K562 (cell line): ENCODE data around the gene OR10D3. TPM values are rescaled to one million over a fixed set of nuclear protein-coding genes. Genes with fewer than 3 reads are reported as not detected.

Experiments
- ATAC-seq: fragments of 200-7000 bp; cut with Tn5 transposase; 3 replicates; pipeline ENCODE4 v1.9.1; 2020; ENCODE audit warnings: moderate library complexity
- BruUV-seq: library from RNA; stranded (reverse); fragments of 400-500 nt; replicated peaks from 2 replicates; lab custom pipeline; 2021; lab: Mats Ljungman, UMichigan
- CTCF ChIA-PET: fragments of 300-600 bp; formaldehyde crosslinking; extraction: SDS; loops from one replicate; lab custom pipeline; 2021; ENCODE audit warnings: low intra/inter-chr PET ratio; lab: Yijun Ruan, JAX
- POLR2A ChIA-PET: fragments of 300-600, 350-650 bp; sonication (Branson Sonifier 250); formaldehyde crosslinking; extraction: SDS; loops from one replicate; lab custom pipeline; 2021; ENCODE audit warnings: antibody characterized with exemption, inconsistent platforms; lab: Yijun Ruan, JAX
- DNase-seq, 4 experiments: peaks; one replicate each; pipeline versions ENCODE4 v3.0.0 to v3.0.0-alpha.2; 2011 to 2018; ENCODE audit warnings: low spot score in 3 of 4, mixed read lengths in 3 of 4; ENCODE audit errors: extremely low read depth in 1 of 4
- FAIRE-seq: peaks from 2 replicates; lab custom pipeline; 2011; peaks lifted over from hg19 to GRCh38; lab: Jason Lieb, UNC
- H2AFZ ChIP-seq: 2 replicates; pipeline ENCODE4 v1.6.0; 2011; ENCODE audit warnings: low read depth, low read length, control low read depth, inconsistent platforms
- H3K27ac ChIP-seq: fragments of 200-600 bp; 3 replicates; pipeline ENCODE4 v1.8.0; 2011; ENCODE audit warnings: low read depth, mild to moderate bottlenecking, control low read depth, inconsistent platforms, low read length, moderate library complexity, mixed read lengths; ENCODE audit errors: extremely low read depth
- H3K27me3 ChIP-seq, 2 experiments: fragments of 300-600 bp in 1 of 2; 2 replicates in 1 of 2; 3 replicates in 1 of 2; pipeline versions ENCODE4 v1.6.0 to v1.8.0; 2011; ENCODE audit warnings: inconsistent platforms in 2 of 2, low read length in 2 of 2, mild to moderate bottlenecking in 1 of 2, mixed read lengths in 1 of 2, moderate library complexity in 1 of 2; ENCODE audit not compliant: control insufficient read depth in 2 of 2, insufficient read depth in 2 of 2
- H3K36me3 ChIP-seq: fragments of 300-600 bp; 3 replicates; pipeline ENCODE4 v1.8.0; 2011; ENCODE audit warnings: mild to moderate bottlenecking, low read length, inconsistent platforms; ENCODE audit not compliant: control insufficient read depth, insufficient read depth
- H3K4me1 ChIP-seq, 2 experiments: fragments of 200-600 bp in 1 of 2; replicated peaks in 1 of 2; 2 replicates in 1 of 2; 3 replicates in 1 of 2; pipeline versions ENCODE4 v1.5.1 to v1.8.0; 2011; ENCODE audit warnings: inconsistent platforms in 2 of 2, low read length in 2 of 2, mild to moderate bottlenecking in 1 of 2, mixed read lengths in 1 of 2, moderate library complexity in 1 of 2; ENCODE audit not compliant: control insufficient read depth in 2 of 2, insufficient read depth in 2 of 2
- H3K4me2 ChIP-seq: 2 replicates; pipeline ENCODE4 v1.6.1; 2011; ENCODE audit warnings: low read length, control low read depth, inconsistent platforms, mixed read lengths; ENCODE audit not compliant: insufficient read depth
- H3K4me3 ChIP-seq: fragments of 200-600 bp; sonication (generic), shearing (Covaris generic); 2 replicates; pipeline ENCODE4 v1.5.1; 2016; ENCODE audit warnings: control low read depth, inconsistent platforms
- H3K79me2 ChIP-seq: fragments of 200-600 bp; 3 replicates; pipeline ENCODE4 v1.8.0; 2011; ENCODE audit warnings: low read length, inconsistent platforms; ENCODE audit not compliant: control insufficient read depth, insufficient read depth
- H3K9ac ChIP-seq, 2 experiments: 2 replicates each; pipeline versions ENCODE4 v1.6.0 to v1.6.1; 2011; ENCODE audit warnings: low read depth in 2 of 2, low read length in 2 of 2, control low read depth in 1 of 2, inconsistent platforms in 1 of 2, mild to moderate bottlenecking in 1 of 2, mixed read lengths in 1 of 2; ENCODE audit not compliant: insufficient read depth in 1 of 2
- H3K9me1 ChIP-seq: one replicate; pipeline ENCODE4 v1.6.0; 2011; ENCODE audit warnings: inconsistent platforms, mild to moderate bottlenecking, low read length, moderate library complexity; ENCODE audit not compliant: control insufficient read depth, insufficient read depth
- H3K9me3 ChIP-seq: replicated peaks from 2 replicates; pipeline ENCODE4 v1.5.1; 2011; ENCODE audit warnings: low read depth, low read length, inconsistent platforms; ENCODE audit not compliant: control insufficient read depth, insufficient read depth
- H4K20me1 ChIP-seq: replicated peaks from 2 replicates; pipeline ENCODE4 v1.6.1; 2011; ENCODE audit warnings: low read length, inconsistent platforms, mixed read lengths; ENCODE audit not compliant: control insufficient read depth, insufficient read depth
- CEBPB ChIP-seq: fragments of 450-650 bp; IDR thresholded peaks from 2 replicates; pipeline ENCODE4 v1.6.1; 2016; ENCODE audit warnings: missing genetic modification characterization, missing compliant biosample characterization
- CEBPG ChIP-seq, 3 experiments: fragments of 200-800 bp in 1 of 3; sonication (Bioruptor generic) in 1 of 3; sonication (generic) in 1 of 3; formaldehyde crosslinking in 1 of 3; IDR thresholded peaks in 2 of 3; conservative IDR thresholded peaks in 1 of 3; 2 replicates each; pipeline versions ENCODE4 v1.6.1 to v1.8.0; 2016 to 2022; ENCODE audit warnings: missing compliant biosample characterization in 2 of 3, missing genetic modification characterization in 2 of 3, mild to moderate bottlenecking in 1 of 3, missing genetic modification reagents in 1 of 3
- ERF ChIP-seq: fragments of 450-650 bp; formaldehyde crosslinking; IDR thresholded peaks from 2 replicates; pipeline ENCODE4 v1.4.0; 2020; ENCODE audit warnings: mild to moderate bottlenecking, mixed read lengths
- WGBS: fragments of 100-300 bp; shearing (Covaris generic); methylation state at CpG from one replicate; pipeline ENCODE4 v1.1.6; 2016; ENCODE audit warnings: low coverage, mixed read lengths; ENCODE audit not compliant: insufficient coverage; ENCODE audit errors: missing lambda C conversion rate; 5-methylcytosine and 5-hydroxymethylcytosine counted together
- in situ Hi-C: fragments of 300-500 bp; cut with MboI; formaldehyde crosslinking; loops from 4 replicates; pipeline ENCODE4 v1.15.0; 2018; ENCODE audit warnings: inconsistent platforms, mixed read lengths
- intact Hi-C: fragments of 100-400 bp; cut with micrococcal nuclease; formaldehyde crosslinking; loops from 2 replicates; pipeline ENCODE4 v1.14.2; 2022
- polyA plus RNA-seq, 8 experiments: library from polyadenylated mRNA; depleted of rRNA in 4 of 8; stranded (reverse) in 5 of 8; unstranded in 3 of 8; fragments of >200 nt; fragmentation: Nextera tagmentation in 2 of 8; fragmentation: Illumina TruSeq in 1 of 8; extraction: Ambion mirVana in 2 of 8; extraction: Trizol in 1 of 8; gene quantifications; 2 replicates each; pipeline versions ENCODE4 v1.2.1 to v1.2.3, GENCODE V29; 2011 to 2014; ENCODE audit warnings: inconsistent platforms in 1 of 8, missing spikeins in 1 of 8
- total RNA-seq, 7 experiments: library from RNA; depleted of rRNA in 6 of 7; stranded (reverse); fragments of >200 nt in 6 of 7; fragmentation: Illumina TruSeq in 2 of 7; extraction: Trizol in 2 of 7; gene quantifications; 2 replicates each; pipeline versions ENCODE4 v1.2.1 to v1.2.3, GENCODE V29; 2011 to 2021; ENCODE audit warnings: low replicate concordance in 1 of 7

Gene OR10D3
- total and polyA plus RNA-seq, 9 of the 15 experiments (the other 6 are each of a cell fraction or from before 2014, with no cell fraction given), result 0.07 to 2.9 (median 0.80) TPM; not detected in 1

DNA sequence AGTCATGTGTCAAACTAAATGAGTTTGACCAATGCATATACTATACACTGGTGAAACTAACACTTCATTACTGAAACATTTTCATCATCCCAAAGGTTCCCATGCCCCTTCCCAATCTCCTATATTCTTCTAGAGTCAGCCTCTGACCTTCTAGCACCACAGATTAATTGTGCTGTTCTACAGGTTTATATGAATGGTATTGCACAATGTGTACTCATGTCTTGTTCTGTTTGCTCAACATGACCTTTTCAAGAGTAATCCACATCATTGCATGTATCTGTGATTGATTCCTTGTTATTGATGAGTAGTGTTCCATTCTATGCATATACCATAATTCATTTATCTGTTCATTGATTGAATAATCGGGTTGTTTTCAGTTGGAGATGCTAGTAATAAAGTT lies 50.2 kb downstream of the OR10D3 start:
- 21% methylated on average over 1 of the region's 1 CpG for WGBS
- H3K27ac ChIP-seq, result no peak overlapping the region
- no peaks in the 10 kb centered on the region for H3K9me1 ChIP-seq
- H3K9me3 ChIP-seq, result no peaks in the 10 kb centered on the region
- BruUV-seq, result no TSS peak
- H2AFZ ChIP-seq, result no peak overlapping the region
- H3K9ac ChIP-seq, result no peak overlapping the region
- no peak overlapping the region for H3K4me2 ChIP-seq
- in situ Hi-C loops, result no loop called here
- H3K79me2 ChIP-seq, result no peaks in the 10 kb centered on the region
- ATAC-seq, result no peak
- no peak for TF ChIP-seq ERF (CRISPR knock-in tag)
- peak; percentile 87 for TF ChIP-seq CEBPB (tag)
- TF ChIP-seq CEBPG (CRISPR knock-in tag; IDR thresholded peaks at IDR 0.05), result no peak
- peak; percentile 63 to 84 for TF ChIP-seq CEBPG (tag; conservative IDR thresholded peaks at IDR 0.05 in 1 of 2, IDR thresholded peaks at IDR 0.05 in 1 of 2)
- TF ChIP-seq, all 486 proteins: peak for 2
- Histone ChIP-seq H3K27me3 (no peaks in the 10 kb centered on the region), H3K4me1 (peaks cover 0 to 2% of the 10 kb centered on the region in 2 experiments; a peak in 1 of 5 replicates), H3K36me3 (peaks cover 6% of the 10 kb centered on the region; the same call in 1 of the 3 replicates), H3K4me3 (no peak overlapping the region), H4K20me1 (no peaks in the 10 kb centered on the region)
- intact Hi-C loops, result no loop called here
- POLR2A ChIA-PET, result no interaction called here
- CTCF ChIA-PET, result no interaction called here
- FAIRE-seq (no peak), DNase-seq (no peak)

Other genes with a start within 250 kb of the OR10D3 start
Only the 7 nearest of the 16 such genes appear.
- not detected in 2 replicates for gene OR10G8, start 156.5 kb upstream of the OR10D3 start, total RNA-seq (2014; rRNA removed)
- not detected in 2 replicates for gene OR10G8, start 156.5 kb upstream of the OR10D3 start, total RNA-seq (2014; rRNA removed; fragmentation: Illumina TruSeq; extraction: Trizol)
- gene OR10G8, start 156.5 kb upstream of the OR10D3 start, total RNA-seq (2015; rRNA removed; fragmentation: Illumina TruSeq; extraction: Trizol), result not detected in 2 replicates
- not detected in 2 replicates for gene OR10G8, start 156.5 kb upstream of the OR10D3 start, total RNA-seq (2021)
- not detected in 2 replicates for gene OR10G8, start 156.5 kb upstream of the OR10D3 start, polyA plus RNA-seq (2011; rRNA removed)
- gene OR10G8, start 156.5 kb upstream of the OR10D3 start, polyA plus RNA-seq (2014; fragmentation: Illumina TruSeq; extraction: Trizol), result not detected in 2 replicates
- not detected for gene OR10G8, start 156.5 kb upstream of the OR10D3 start, polyA plus RNA-seq (2014; fragmentation: Nextera tagmentation; extraction: Ambion mirVana)
- gene OR10G8, start 156.5 kb upstream of the OR10D3 start, polyA plus RNA-seq (2014; rRNA removed), result not detected in 2 replicates
- gene OR10G7, start 142.0 kb upstream of the OR10D3 start, total RNA-seq (2014; rRNA removed), result not detected in 2 replicates
- not detected in 2 replicates for gene OR10G7, start 142.0 kb upstream of the OR10D3 start, total RNA-seq (2014; rRNA removed; fragmentation: Illumina TruSeq; extraction: Trizol)
- not detected in 2 replicates for gene OR10G7, start 142.0 kb upstream of the OR10D3 start, total RNA-seq (2015; rRNA removed; fragmentation: Illumina TruSeq; extraction: Trizol)
- gene OR10G7, start 142.0 kb upstream of the OR10D3 start, total RNA-seq (2021), result not detected in 2 replicates
- not detected in 2 replicates for gene OR10G7, start 142.0 kb upstream of the OR10D3 start, polyA plus RNA-seq (2011; rRNA removed)
- not detected in 2 replicates for gene OR10G7, start 142.0 kb upstream of the OR10D3 start, polyA plus RNA-seq (2014; fragmentation: Illumina TruSeq; extraction: Trizol)
- not detected for gene OR10G7, start 142.0 kb upstream of the OR10D3 start, polyA plus RNA-seq (2014; fragmentation: Nextera tagmentation; extraction: Ambion mirVana)
- gene OR10G7, start 142.0 kb upstream of the OR10D3 start, polyA plus RNA-seq (2014; rRNA removed), result not detected in 2 replicates
- gene VWA5A, start 67.9 kb upstream of the OR10D3 start, total RNA-seq (2014; rRNA removed), result 4.3 and 4.6 TPM in 2 replicates
- gene VWA5A, start 67.9 kb upstream of the OR10D3 start, total RNA-seq (2014; rRNA removed; fragmentation: Illumina TruSeq; extraction: Trizol), result 6.0 and 7.4 TPM in 2 replicates
- 8.3 and 8.6 TPM in 2 replicates for gene VWA5A, start 67.9 kb upstream of the OR10D3 start, total RNA-seq (2015; rRNA removed; fragmentation: Illumina TruSeq; extraction: Trizol)
- gene VWA5A, start 67.9 kb upstream of the OR10D3 start, total RNA-seq (2021), result 4.9 and 5.6 TPM in 2 replicates
- gene VWA5A, start 67.9 kb upstream of the OR10D3 start, polyA plus RNA-seq (2011; rRNA removed), result 6.0 and 6.1 TPM in 2 replicates
- gene VWA5A, start 67.9 kb upstream of the OR10D3 start, polyA plus RNA-seq (2014; fragmentation: Illumina TruSeq; extraction: Trizol), result 7.7 and 8.6 TPM in 2 replicates
- 10 to 100 TPM in 1 of 2 experiments, 1 to 10 TPM in 1; 9.3 to 19.7 TPM for gene VWA5A, start 67.9 kb upstream of the OR10D3 start, polyA plus RNA-seq (2014; fragmentation: Nextera tagmentation; extraction: Ambion mirVana)
- 6.9 and 7.5 TPM in 2 replicates for gene VWA5A, start 67.9 kb upstream of the OR10D3 start, polyA plus RNA-seq (2014; rRNA removed)
- gene OR8G1, start 57.8 kb downstream of the OR10D3 start, total RNA-seq (2014; rRNA removed), result 0.57 and 0.59 TPM in 2 replicates
- 1.4 and 1.7 TPM in 2 replicates for gene OR8G1, start 57.8 kb downstream of the OR10D3 start, total RNA-seq (2014; rRNA removed; fragmentation: Illumina TruSeq; extraction: Trizol)
- 0.91 and 1.7 TPM in 2 replicates for gene OR8G1, start 57.8 kb downstream of the OR10D3 start, total RNA-seq (2015; rRNA removed; fragmentation: Illumina TruSeq; extraction: Trizol)
- gene OR8G1, start 57.8 kb downstream of the OR10D3 start, total RNA-seq (2021), result 0.44 and 0.54 TPM in 2 replicates
- gene OR8G1, start 57.8 kb downstream of the OR10D3 start, polyA plus RNA-seq (2011; rRNA removed), result 0.57 and 0.83 TPM in 2 replicates
- gene OR8G1, start 57.8 kb downstream of the OR10D3 start, polyA plus RNA-seq (2014; fragmentation: Illumina TruSeq; extraction: Trizol), result 0.10 and 0.25 TPM in 2 replicates
- under 1 TPM in 1 of 2 experiments, not detected in 1; 0.03 TPM for gene OR8G1, start 57.8 kb downstream of the OR10D3 start, polyA plus RNA-seq (2014; fragmentation: Nextera tagmentation; extraction: Ambion mirVana)
- gene OR8G1, start 57.8 kb downstream of the OR10D3 start, polyA plus RNA-seq (2014; rRNA removed), result 0.12 and 0.16 TPM in 2 replicates
- gene OR8G5, start 73.0 kb downstream of the OR10D3 start, total RNA-seq (2014; rRNA removed), result 0.18 and 0.94 TPM in 2 replicates
- gene OR8G5, start 73.0 kb downstream of the OR10D3 start, total RNA-seq (2014; rRNA removed; fragmentation: Illumina TruSeq; extraction: Trizol), result 1.9 and 2.6 TPM in 2 replicates
- gene OR8G5, start 73.0 kb downstream of the OR10D3 start, total RNA-seq (2015; rRNA removed; fragmentation: Illumina TruSeq; extraction: Trizol), result 2.3 and 2.6 TPM in 2 replicates
- gene OR8G5, start 73.0 kb downstream of the OR10D3 start, total RNA-seq (2021), result 1.4 and 1.7 TPM in 2 replicates
- 2.2 and 3.8 TPM in 2 replicates for gene OR8G5, start 73.0 kb downstream of the OR10D3 start, polyA plus RNA-seq (2011; rRNA removed)
- 1.7 and 2.1 TPM in 2 replicates for gene OR8G5, start 73.0 kb downstream of the OR10D3 start, polyA plus RNA-seq (2014; fragmentation: Illumina TruSeq; extraction: Trizol)
- 1 to 10 TPM in 1 of 2 experiments, under 1 TPM in 1; 0.98 to 1.2 TPM for gene OR8G5, start 73.0 kb downstream of the OR10D3 start, polyA plus RNA-seq (2014; fragmentation: Nextera tagmentation; extraction: Ambion mirVana)
- 1.5 and 1.7 TPM in 2 replicates for gene OR8G5, start 73.0 kb downstream of the OR10D3 start, polyA plus RNA-seq (2014; rRNA removed)
- gene OR8D1, start 130.6 kb downstream of the OR10D3 start, total RNA-seq (2014; rRNA removed), result not detected in 2 replicates
- gene OR8D1, start 130.6 kb downstream of the OR10D3 start, total RNA-seq (2014; rRNA removed; fragmentation: Illumina TruSeq; extraction: Trizol), result not detected in 2 replicates
- not detected in 2 replicates for gene OR8D1, start 130.6 kb downstream of the OR10D3 start, total RNA-seq (2015; rRNA removed; fragmentation: Illumina TruSeq; extraction: Trizol)
- not detected in 2 replicates for gene OR8D1, start 130.6 kb downstream of the OR10D3 start, total RNA-seq (2021)
- gene OR8D1, start 130.6 kb downstream of the OR10D3 start, polyA plus RNA-seq (2011; rRNA removed), result not detected in 2 replicates
- not detected in 2 replicates for gene OR8D1, start 130.6 kb downstream of the OR10D3 start, polyA plus RNA-seq (2014; fragmentation: Illumina TruSeq; extraction: Trizol)
- under 1 TPM; 0.08 to 0.55 TPM for gene OR8D1, start 130.6 kb downstream of the OR10D3 start, polyA plus RNA-seq (2014; fragmentation: Nextera tagmentation; extraction: Ambion mirVana)
- not detected in 2 replicates for gene OR8D1, start 130.6 kb downstream of the OR10D3 start, polyA plus RNA-seq (2014; rRNA removed)
- gene OR8D2, start 136.9 kb downstream of the OR10D3 start, total RNA-seq (2014; rRNA removed), result not detected in 2 replicates
- not detected in 2 replicates for gene OR8D2, start 136.9 kb downstream of the OR10D3 start, total RNA-seq (2014; rRNA removed; fragmentation: Illumina TruSeq; extraction: Trizol)
- not detected in 2 replicates for gene OR8D2, start 136.9 kb downstream of the OR10D3 start, total RNA-seq (2015; rRNA removed; fragmentation: Illumina TruSeq; extraction: Trizol)
- not detected in 2 replicates for gene OR8D2, start 136.9 kb downstream of the OR10D3 start, total RNA-seq (2021)
- not detected in 2 replicates for gene OR8D2, start 136.9 kb downstream of the OR10D3 start, polyA plus RNA-seq (2011; rRNA removed)
- gene OR8D2, start 136.9 kb downstream of the OR10D3 start, polyA plus RNA-seq (2014; fragmentation: Illumina TruSeq; extraction: Trizol), result not detected in 2 replicates
- under 1 TPM; 0.06 to 0.21 TPM for gene OR8D2, start 136.9 kb downstream of the OR10D3 start, polyA plus RNA-seq (2014; fragmentation: Nextera tagmentation; extraction: Ambion mirVana)
- gene OR8D2, start 136.9 kb downstream of the OR10D3 start, polyA plus RNA-seq (2014; rRNA removed), result not detected in 2 replicates